Stimulated activated CD4-positive, alpha-beta T cell treated with anti-CD3 and anti-CD28 coated beads, TNF-alpha, amount 100 ng/mL, for 1 hour (primary cell): ENCODE measurements around the gene RAPGEF4.

Experiments used
- DNase-seq, 3 donors: peaks; one replicate each; pipeline ENCODE4 v3.0.0-alpha.2; 2020; ENCODE audit warnings: low read depth in 3 of 3, low spot score in 1 of 3

The RAPGEF4 gene

GRCh38 chr2:172735582-172736423, at the start of gene RAPGEF4:
TSS of gene RAPGEF4 (plus strand) at chr2:172735845. CDS start at chr2:172735984, 139 bp downstream.
- DNase-seq, result peak in 1 of 3 donors; percentile 3

- no peak for DNase-seq
Measured at GRCh38 chr2:172693037-172693436, 42.6 kb upstream of the RAPGEF4 start.

- DNase-seq, result no peak
Measured at GRCh38 chr2:172693529-172694455, 41.9 kb upstream of the RAPGEF4 start.

- no peak for DNase-seq
Measured at GRCh38 chr2:172697296-172697695, 38.3 kb upstream of the RAPGEF4 start.

- no peak for DNase-seq
Measured at GRCh38 chr2:172698041-172698863, 37.4 kb upstream of the RAPGEF4 start.

- DNase-seq, result no peak
Measured at GRCh38 chr2:172701250-172701649, 34.4 kb upstream of the RAPGEF4 start.

- no peak for DNase-seq
Measured at GRCh38 chr2:172702451-172702850, 33.2 kb upstream of the RAPGEF4 start.

- no peak for DNase-seq
Measured at GRCh38 chr2:172704072-172704936, 31.3 kb upstream of the RAPGEF4 start.

GRCh38 chr2:172705352-172705751, 30.3 kb upstream of the RAPGEF4 start:
- DNase-seq, result no peak

- no peak for DNase-seq
Measured at GRCh38 chr2:172708247-172708646, 27.4 kb upstream of the RAPGEF4 start.

- DNase-seq, result no peak
Measured at GRCh38 chr2:172709566-172710291, 25.9 kb upstream of the RAPGEF4 start.

- no peak for DNase-seq
Measured at GRCh38 chr2:172710584-172711047, 25.0 kb upstream of the RAPGEF4 start.

- no peak for DNase-seq
Measured at GRCh38 chr2:172711110-172711509, 24.5 kb upstream of the RAPGEF4 start.

GRCh38 chr2:172712251-172712650, 23.4 kb upstream of the RAPGEF4 start:
- no peak for DNase-seq

GRCh38 chr2:172713365-172713875, 22.2 kb upstream of the RAPGEF4 start:
- no peak for DNase-seq

GRCh38 chr2:172722481-172722880, 13.2 kb upstream of the RAPGEF4 start:
- no peak for DNase-seq

- no peak for DNase-seq
Measured at GRCh38 chr2:172723286-172723685, 12.4 kb upstream of the RAPGEF4 start.

GRCh38 chr2:172724724-172725123, 10.9 kb upstream of the RAPGEF4 start:
- no peak for DNase-seq

GRCh38 chr2:172725284-172725683, 10.4 kb upstream of the RAPGEF4 start:
- DNase-seq, result no peak
